Gastrocnemius medialis (tissue), 4 donors: ENCODE measurements around the gene CHRNA3.

Source experiments
- POLR2A ChIP-seq, 2 donors: fragments of 450-650 bp; IDR thresholded peaks; one replicate each; pipeline ENCODE4 v1.6.1; 2017; ENCODE audit warnings: antibody characterized with exemption in 2 of 2, mild to moderate bottlenecking in 2 of 2, moderate library complexity in 2 of 2
- TF ChIP-seq, protein P1 (sequence below), 5 experiments: fragments of 450-650 bp in 3 of 5; fragments of 200-600 bp in 2 of 5; sonication (generic) in 2 of 5; IDR thresholded peaks in 4 of 5; conservative IDR thresholded peaks in 1 of 5; 1 replicate in 4 of 5; 2 replicates in 1 of 5; pipeline ENCODE4 v1.5.1; 2016 to 2019; ENCODE audit warnings: antibody characterized with exemption in 5 of 5, mild to moderate bottlenecking in 3 of 5, moderate library complexity in 3 of 5

DNA sequence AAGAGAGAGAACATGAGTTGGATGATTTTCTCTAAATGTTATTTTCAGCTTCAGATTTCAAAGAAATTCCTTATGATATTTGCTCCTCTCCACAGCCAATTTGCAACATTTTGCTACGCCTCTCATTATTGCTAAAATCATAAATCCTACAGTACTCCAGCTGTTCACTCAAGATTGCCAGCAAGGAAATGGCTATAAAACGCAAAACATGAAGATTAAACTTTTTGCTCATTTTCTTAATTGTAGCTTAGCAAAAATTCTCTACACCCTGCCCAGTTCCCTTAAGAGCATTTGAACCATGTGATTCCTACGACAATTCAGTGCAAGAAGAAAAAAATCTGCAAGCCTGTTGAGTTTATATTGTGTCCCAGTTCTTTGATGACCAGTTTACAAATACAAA is 6.8 kb downstream of the CHRNA3 start:
- TF ChIP-seq, protein P1, sequence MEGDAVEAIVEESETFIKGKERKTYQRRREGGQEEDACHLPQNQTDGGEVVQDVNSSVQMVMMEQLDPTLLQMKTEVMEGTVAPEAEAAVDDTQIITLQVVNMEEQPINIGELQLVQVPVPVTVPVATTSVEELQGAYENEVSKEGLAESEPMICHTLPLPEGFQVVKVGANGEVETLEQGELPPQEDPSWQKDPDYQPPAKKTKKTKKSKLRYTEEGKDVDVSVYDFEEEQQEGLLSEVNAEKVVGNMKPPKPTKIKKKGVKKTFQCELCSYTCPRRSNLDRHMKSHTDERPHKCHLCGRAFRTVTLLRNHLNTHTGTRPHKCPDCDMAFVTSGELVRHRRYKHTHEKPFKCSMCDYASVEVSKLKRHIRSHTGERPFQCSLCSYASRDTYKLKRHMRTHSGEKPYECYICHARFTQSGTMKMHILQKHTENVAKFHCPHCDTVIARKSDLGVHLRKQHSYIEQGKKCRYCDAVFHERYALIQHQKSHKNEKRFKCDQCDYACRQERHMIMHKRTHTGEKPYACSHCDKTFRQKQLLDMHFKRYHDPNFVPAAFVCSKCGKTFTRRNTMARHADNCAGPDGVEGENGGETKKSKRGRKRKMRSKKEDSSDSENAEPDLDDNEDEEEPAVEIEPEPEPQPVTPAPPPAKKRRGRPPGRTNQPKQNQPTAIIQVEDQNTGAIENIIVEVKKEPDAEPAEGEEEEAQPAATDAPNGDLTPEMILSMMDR (IDR thresholded peaks at IDR 0.05 in 4 of 5, conservative IDR thresholded peaks at IDR 0.05 in 1 of 5): no peak
- TF ChIP-seq POLR2A (IDR thresholded peaks at IDR 0.05): no peak
